Activated T-cell treated with anti-CD3 and anti-CD28 coated beads for 48 hours (primary cell): ENCODE data around the gene MAN2A1.

ENCODE experiments used
- DNase-seq: peaks from one replicate; pipeline ENCODE4 v3.0.0-alpha.2; 2020; ENCODE audit warnings: low read depth

Gene MAN2A1

GRCh38 chr5:109689740-109690241 is at the start of gene MAN2A1:
Gene MAN2A1, plus strand, starts transcription at chr5:109689927. Its CDS starts 491 bp downstream, at chr5:109690418.
- peak; percentile 66 for DNase-seq

- no peak for DNase-seq
Observed at GRCh38 chr5:109640976-109641375, 48.8 kb upstream of the MAN2A1 start.

- DNase-seq: no peak
Observed at GRCh38 chr5:109643791-109644350, 45.9 kb upstream of the MAN2A1 start.

GRCh38 chr5:109644829-109645228 is 44.9 kb upstream of the MAN2A1 start:
- DNase-seq: no peak

GRCh38 chr5:109645707-109646192 is 44.0 kb upstream of the MAN2A1 start:
- no peak for DNase-seq

- no peak for DNase-seq
Observed at GRCh38 chr5:109649318-109649717, 40.4 kb upstream of the MAN2A1 start.

- no peak for DNase-seq
Observed at GRCh38 chr5:109650493-109650892, 39.2 kb upstream of the MAN2A1 start.

- DNase-seq: no peak
Observed at GRCh38 chr5:109652096-109652495, 37.6 kb upstream of the MAN2A1 start.

- DNase-seq: no peak
Observed at GRCh38 chr5:109653042-109653441, 36.7 kb upstream of the MAN2A1 start.

GRCh38 chr5:109653561-109654239 is 36.0 kb upstream of the MAN2A1 start:
- DNase-seq: no peak

- peak; percentile 11 for DNase-seq
Observed at GRCh38 chr5:109654455-109654854, 35.3 kb upstream of the MAN2A1 start.

- no peak for DNase-seq
Observed at GRCh38 chr5:109655841-109656240, 33.9 kb upstream of the MAN2A1 start.

- DNase-seq: peak; percentile 40
Observed at GRCh38 chr5:109656829-109657228, 32.9 kb upstream of the MAN2A1 start.

GRCh38 chr5:109659901-109660300 is 29.8 kb upstream of the MAN2A1 start:
- DNase-seq: no peak

- DNase-seq: no peak
Observed at GRCh38 chr5:109660301-109660700, 29.4 kb upstream of the MAN2A1 start.

GRCh38 chr5:109668237-109668636 is 21.5 kb upstream of the MAN2A1 start:
- no peak for DNase-seq

GRCh38 chr5:109668668-109669422 is 20.9 kb upstream of the MAN2A1 start:
- no peak for DNase-seq

GRCh38 chr5:109669991-109670706 is 19.6 kb upstream of the MAN2A1 start:
- DNase-seq: no peak

GRCh38 chr5:109671136-109671535 is 18.6 kb upstream of the MAN2A1 start:
- DNase-seq: no peak

- DNase-seq: no peak
Observed at GRCh38 chr5:109674596-109674995, 15.1 kb upstream of the MAN2A1 start.

- no peak for DNase-seq
Observed at GRCh38 chr5:109676920-109677319, 12.8 kb upstream of the MAN2A1 start.

GRCh38 chr5:109678447-109678846 is 11.3 kb upstream of the MAN2A1 start:
- no peak for DNase-seq
